Measurements from ENCODE around the gene KRTAP20-4. TPM values are rescaled to one million over a fixed set of nuclear protein-coding genes. Genes with fewer than 3 reads are reported as not detected.

KRTAP20-4 gene
- total and polyA plus RNA-seq, 2 of the 4 experiments (the other 2 are of a cell fraction), result not detected

DNA sequence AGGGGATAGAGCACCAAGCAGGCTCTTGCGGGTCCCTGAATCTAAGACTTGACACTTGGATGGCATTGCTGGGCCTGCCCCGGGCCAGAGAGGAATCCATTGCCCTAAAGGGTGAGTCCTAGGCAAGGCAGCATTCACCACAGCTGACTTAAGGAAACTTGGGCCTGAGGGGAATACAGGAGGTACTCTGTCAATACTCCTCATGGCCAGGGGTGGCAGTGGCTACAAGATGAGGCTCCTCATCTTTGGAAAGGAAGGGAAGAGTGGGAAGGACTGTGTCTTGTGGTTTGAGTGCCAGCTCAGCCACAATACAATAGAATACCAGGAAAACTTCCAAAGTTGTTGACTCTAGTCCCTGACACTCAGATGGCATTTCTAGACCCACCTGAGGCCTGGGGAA is 14.5 kb upstream of the KRTAP20-4 start:
- dilution Hi-C loops (cut with HindIII; ENCODE audit: low sequenced_read_pairs, unreplicated experiment) (no loop called here), intact Hi-C loops (cut with micrococcal nuclease) (no loop called here), in situ Hi-C loops (cut with MboI; ENCODE audit: low sequenced_read_pairs) (no loop called here)
- no peak overlapping the region for H2AK9ac ChIP-seq (replicated peaks; ENCODE audit: low read depth, low read length, poor library complexity)
- BruUV-seq (replicated peaks), result no TSS peak
- H3K27ac ChIP-seq (ENCODE audit: insufficient read depth, low read length), result no peak overlapping the region
- H3K79me1 ChIP-seq (ENCODE audit: low read depth in 1 of 2, low read length in 2 of 2), result no peaks in the 10 kb centered on the region
- H2BK120ac ChIP-seq (ENCODE audit: low read depth, low read length), result no peak overlapping the region
- H3K18ac ChIP-seq (ENCODE audit: low read depth, low read length), result no peak overlapping the region
- H2BK20ac ChIP-seq (ENCODE audit: low read depth, low read length), result no peak overlapping the region
- no peak overlapping the region for H3K23ac ChIP-seq (ENCODE audit: low read depth, low read length)
- no peak overlapping the region for H2AFZ ChIP-seq (replicated peaks; ENCODE audit: low read length, poor library complexity)
- no peak overlapping the region for H3K9ac ChIP-seq (ENCODE audit: low read depth, low read length)
- CTCF ChIA-PET, result no interaction called here
- no peak overlapping the region for H3K56ac ChIP-seq (ENCODE audit: extremely low read depth, insufficient read depth, low read length)
- no peak overlapping the region for H2BK5ac ChIP-seq (ENCODE audit: low read depth, low read length, poor library complexity, severe bottlenecking)
- no peak overlapping the region for H4K91ac ChIP-seq (ENCODE audit: insufficient read depth, low read depth, low read length)
- H2AK5ac ChIP-seq (ENCODE audit: low read depth, low read length), result no peak overlapping the region
- H4K20me1 ChIP-seq (ENCODE audit: insufficient read depth, low read length), result no peaks in the 10 kb centered on the region
- no peak overlapping the region for H4K5ac ChIP-seq (ENCODE audit: low read depth, low read length)
- no peaks in the 10 kb centered on the region for H3K4me1 ChIP-seq (ENCODE audit: control insufficient read depth, insufficient read depth, low read length)
- H2BK15ac ChIP-seq (ENCODE audit: low read depth, low read length), result no peak overlapping the region
- H3K4me3 ChIP-seq (ENCODE audit: insufficient read depth, low read depth, low read length), result no peak overlapping the region
- no peak overlapping the region for H4K8ac ChIP-seq (ENCODE audit: low read depth in 2 of 2, low read length in 2 of 2)
- no peak for TF ChIP-seq POLR2A (IDR thresholded peaks at IDR 0.05; ENCODE audit: low read depth, low read length)
- TF ChIP-seq, protein P1, sequence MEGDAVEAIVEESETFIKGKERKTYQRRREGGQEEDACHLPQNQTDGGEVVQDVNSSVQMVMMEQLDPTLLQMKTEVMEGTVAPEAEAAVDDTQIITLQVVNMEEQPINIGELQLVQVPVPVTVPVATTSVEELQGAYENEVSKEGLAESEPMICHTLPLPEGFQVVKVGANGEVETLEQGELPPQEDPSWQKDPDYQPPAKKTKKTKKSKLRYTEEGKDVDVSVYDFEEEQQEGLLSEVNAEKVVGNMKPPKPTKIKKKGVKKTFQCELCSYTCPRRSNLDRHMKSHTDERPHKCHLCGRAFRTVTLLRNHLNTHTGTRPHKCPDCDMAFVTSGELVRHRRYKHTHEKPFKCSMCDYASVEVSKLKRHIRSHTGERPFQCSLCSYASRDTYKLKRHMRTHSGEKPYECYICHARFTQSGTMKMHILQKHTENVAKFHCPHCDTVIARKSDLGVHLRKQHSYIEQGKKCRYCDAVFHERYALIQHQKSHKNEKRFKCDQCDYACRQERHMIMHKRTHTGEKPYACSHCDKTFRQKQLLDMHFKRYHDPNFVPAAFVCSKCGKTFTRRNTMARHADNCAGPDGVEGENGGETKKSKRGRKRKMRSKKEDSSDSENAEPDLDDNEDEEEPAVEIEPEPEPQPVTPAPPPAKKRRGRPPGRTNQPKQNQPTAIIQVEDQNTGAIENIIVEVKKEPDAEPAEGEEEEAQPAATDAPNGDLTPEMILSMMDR (conservative IDR thresholded peaks at IDR 0.05; ENCODE audit: low read depth, low read length), result no peak
- no peak for TF ChIP-seq MAZ (IDR thresholded peaks at IDR 0.05; ENCODE audit: borderline replicate concordance, low read depth, low read length)
- TF ChIP-seq RFX5 (IDR thresholded peaks at IDR 0.05; ENCODE audit: low read depth, low read length), result no peak
- no peak for TF ChIP-seq RAD21 (IDR thresholded peaks at IDR 0.05; ENCODE audit: low read length)
- TF ChIP-seq, protein P2, sequence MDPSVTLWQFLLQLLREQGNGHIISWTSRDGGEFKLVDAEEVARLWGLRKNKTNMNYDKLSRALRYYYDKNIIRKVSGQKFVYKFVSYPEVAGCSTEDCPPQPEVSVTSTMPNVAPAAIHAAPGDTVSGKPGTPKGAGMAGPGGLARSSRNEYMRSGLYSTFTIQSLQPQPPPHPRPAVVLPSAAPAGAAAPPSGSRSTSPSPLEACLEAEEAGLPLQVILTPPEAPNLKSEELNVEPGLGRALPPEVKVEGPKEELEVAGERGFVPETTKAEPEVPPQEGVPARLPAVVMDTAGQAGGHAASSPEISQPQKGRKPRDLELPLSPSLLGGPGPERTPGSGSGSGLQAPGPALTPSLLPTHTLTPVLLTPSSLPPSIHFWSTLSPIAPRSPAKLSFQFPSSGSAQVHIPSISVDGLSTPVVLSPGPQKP (IDR thresholded peaks at IDR 0.05; ENCODE audit: borderline replicate concordance, low read depth, low read length), result no peak
- TF ChIP-seq RCOR1 (IDR thresholded peaks at IDR 0.05; ENCODE audit: insufficient replicate concordance, low read length), result no peak
- TF ChIP-seq CHD1 (IDR thresholded peaks at IDR 0.05; ENCODE audit: low read depth, low read length), result no peak
- H3K14ac ChIP-seq (replicated peaks; ENCODE audit: low read depth, low read length), result no peak overlapping the region
- ATAC-seq (ENCODE audit: low read depth) (no peak), DNase-seq (no peak)
- no peaks in the 10 kb centered on the region for H3K9me1 ChIP-seq (ENCODE audit: insufficient read depth, low read length)
- no peaks in the 10 kb centered on the region for H3K27me3 ChIP-seq (ENCODE audit: control insufficient read depth, insufficient read depth, low read length)
- POLR2A ChIA-PET (ENCODE audit: unreplicated experiment), result no interaction called here
- no CpG with 5 or more reads among the region's 2 CpGs for WGBS, 2 experiments (ENCODE audit: extremely low coverage in 2 of 2, insufficient read length in 1 of 2)
- peaks cover 16% of the 10 kb centered on the region for H3K9me3 ChIP-seq (ENCODE audit: control insufficient read depth, insufficient read depth, low read length)
- H3K4ac ChIP-seq (ENCODE audit: low read depth, low read length), result no peak overlapping the region
- no peaks in the 10 kb centered on the region for H3K36me3 ChIP-seq (ENCODE audit: control insufficient read depth, insufficient read depth, low read length)
- H3K4me2 ChIP-seq (ENCODE audit: low read depth, low read length), result no peak overlapping the region
